HG02970 (cell line): Measurements from ENCODE around the gene PFKFB4.
"Not testable (repeated sequence)": the region's sequence is repeated elsewhere in the genome, so short reads cannot be mapped to it uniquely, and the experiment has no call there.

Experiments used
- ATAC-seq: cut with Tn5 transposase; IDR thresholded peaks from one replicate; pipeline ENCODE4 v1.9.1; 2021; ENCODE audit warnings: mild to moderate bottlenecking, moderate library complexity, moderate number of reproducible peaks; ENCODE audit not compliant: unreplicated experiment, low FRiP score

Gene PFKFB4

DNA sequence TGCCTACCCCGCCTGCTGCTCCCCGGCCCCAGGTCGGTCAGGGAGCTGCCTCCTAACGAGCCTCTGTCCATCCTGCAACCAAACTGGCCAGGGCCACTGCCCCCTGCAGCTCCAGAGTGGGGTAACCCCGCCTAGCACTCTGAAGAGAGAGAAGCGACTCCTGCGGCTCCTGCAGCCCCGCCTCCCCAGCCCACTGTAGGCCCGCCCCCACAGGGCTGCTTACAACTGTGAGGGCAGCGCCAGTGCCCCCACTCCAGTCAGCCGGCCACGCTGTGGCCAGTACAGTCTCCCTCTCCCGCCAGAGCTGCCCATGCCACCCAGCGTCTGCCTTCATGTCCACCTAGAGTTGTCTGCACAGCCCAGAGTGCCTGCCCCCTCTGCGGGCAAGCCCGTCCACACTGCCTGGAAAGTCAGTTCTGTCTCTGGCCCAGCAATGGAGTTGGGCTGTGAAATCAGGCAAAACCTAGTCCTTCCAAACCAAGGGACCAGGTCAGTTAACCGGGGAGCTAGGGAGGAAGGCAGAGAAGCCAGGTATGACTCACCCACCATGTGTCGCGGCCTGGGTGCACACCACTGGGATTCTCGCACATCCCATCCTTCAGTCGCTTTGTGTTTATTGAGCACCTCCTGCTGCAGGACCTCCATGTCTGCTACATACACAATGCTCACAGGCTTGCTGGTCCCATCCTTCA is 4.6 kb upstream of the PFKFB4 start:
- no peak for ATAC-seq

DNA sequence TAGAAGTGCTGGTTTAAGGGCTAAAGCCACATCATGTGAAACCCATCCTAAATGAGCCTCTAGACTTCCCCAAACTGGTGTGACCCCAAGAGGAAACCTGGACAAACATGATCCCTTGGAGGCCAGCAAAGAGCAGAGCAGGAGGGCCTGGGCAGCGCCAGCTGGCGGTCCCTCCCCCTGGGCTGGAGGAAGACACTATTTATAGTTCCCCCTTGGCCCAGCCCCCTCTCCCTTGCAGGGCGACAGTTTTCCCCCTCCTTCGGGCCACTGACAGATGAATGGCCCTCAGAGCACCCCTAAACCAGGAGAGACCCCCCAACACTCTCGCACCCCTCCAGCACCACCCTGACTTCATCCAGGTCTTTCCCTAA is 4.0 kb upstream of the PFKFB4 start:
- ATAC-seq = no peak

- ATAC-seq = no peak
Measured at GRCh38 chr3:48558493-48559134, 2.0 kb upstream of the PFKFB4 start.

DNA sequence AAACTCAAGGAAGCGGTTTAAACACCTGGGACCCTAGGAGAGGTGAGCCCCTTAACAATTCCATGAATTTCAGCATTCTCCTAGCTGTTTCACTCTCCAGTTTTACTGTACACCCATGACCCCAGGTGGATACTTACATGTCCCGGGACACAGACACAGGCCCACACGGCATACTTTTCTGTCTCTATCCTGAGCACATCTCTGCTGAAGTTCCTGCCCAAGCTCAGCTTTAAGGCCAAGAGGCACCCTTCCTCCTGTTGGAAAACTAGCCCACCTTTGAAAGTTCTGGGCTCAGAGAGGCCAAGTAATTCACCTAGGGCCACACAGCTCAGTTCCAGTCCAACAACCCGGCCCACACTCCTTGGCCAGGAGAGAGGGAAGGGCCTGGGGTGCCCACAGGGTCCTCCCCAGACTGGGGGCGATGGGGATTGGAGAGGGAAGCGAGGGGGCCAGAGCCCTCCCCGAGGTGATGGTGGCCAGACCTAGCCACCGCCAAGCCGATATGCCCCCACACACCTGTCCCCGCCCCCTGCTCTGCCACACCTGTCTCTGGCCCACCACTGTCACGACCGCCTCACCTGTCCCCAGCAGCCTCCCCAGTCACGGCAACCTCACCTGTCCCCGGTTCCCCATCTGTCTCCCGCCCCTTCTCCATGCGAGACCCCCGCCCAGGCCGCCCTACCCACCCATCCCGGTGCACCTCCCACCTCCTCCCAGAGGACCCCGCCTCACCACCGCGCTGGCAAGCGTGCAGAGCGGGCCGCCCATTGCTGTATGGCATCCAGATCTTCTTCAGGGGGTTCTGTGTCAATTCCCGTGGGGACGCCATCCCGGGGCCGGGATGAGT is 431 bp downstream of the PFKFB4 start:
- no peak for ATAC-seq

DNA sequence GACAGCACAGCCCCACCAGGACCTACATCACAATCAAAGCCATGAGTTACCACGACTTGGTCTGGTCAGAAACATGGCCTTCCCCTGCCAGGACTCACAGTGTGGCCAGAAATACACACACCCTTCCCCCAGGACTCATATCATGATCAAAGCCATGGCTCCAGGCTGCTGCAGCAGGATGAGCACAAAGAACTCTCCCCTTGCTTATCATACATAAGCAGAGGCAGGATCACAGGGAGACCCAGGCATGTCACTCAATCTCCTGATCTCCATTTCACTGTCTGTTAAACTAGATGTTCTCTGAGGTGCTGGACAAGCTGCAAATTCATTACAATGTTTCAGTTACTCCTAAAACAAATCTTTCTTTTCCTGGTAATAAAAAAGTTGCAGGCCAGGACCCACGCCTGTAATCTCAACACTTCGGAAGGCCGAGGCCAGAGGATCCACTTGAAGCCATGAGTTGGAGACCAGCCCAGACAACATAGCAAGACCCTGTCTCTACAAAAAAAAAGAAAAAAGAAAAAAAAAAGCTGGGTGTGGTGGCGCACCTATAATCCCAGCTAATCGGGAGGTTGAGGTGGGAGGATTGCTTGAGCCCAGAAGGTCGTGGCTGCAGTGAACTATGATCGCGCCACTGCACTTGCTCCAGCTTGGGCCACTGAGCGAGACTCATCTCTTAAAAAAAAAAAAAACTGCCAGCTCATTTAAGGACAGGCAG is 1.2 kb downstream of the PFKFB4 start:
- no peak for ATAC-seq

DNA sequence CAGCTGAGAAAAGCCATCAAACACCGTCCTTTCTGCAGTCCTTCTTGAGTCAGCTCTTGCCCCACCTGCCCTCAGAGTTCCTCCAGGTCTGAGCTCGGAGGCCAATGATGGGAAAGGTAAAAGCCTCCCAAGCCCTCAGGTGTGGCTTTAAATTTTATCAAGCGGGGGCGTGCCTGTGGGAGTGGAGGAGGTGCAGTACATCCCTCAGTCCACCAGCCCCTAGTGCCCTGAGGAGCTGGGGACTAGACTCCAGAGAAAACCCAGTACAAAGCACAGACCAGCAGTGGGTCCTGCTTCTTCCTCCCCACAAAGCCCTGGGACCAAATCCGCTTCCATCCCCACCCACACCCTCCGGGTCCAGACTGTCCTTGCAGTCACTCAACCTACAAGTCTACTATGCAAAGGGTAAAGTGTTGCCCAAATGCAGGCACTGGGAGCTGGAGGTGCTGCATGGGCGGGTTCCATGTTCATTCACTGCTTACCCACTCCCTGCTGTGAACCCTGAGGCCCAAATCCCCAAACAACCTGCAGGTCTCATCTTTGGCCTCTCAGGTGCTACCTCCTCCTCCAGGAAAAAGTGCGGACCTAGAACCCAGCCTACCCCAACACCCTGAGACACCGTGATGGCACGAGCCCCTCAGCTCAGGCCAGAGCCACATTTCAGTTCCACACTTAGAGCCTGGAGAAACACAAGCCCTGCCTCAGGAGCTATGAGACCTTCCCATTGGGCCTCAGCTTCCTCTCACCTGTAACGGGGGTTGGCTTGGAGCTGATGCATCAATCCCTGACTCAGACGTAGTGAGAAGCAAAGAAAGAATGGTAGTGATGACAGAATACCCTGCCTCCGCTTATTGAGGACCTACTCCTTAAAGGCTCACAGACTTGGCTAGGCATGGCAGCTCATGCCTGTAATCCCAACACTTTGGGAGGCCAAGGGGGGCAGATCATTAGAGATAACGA is 2.4 kb downstream of the PFKFB4 start:
- no peak for ATAC-seq

GRCh38 chr3:48553361-48553760 is 3.2 kb downstream of the PFKFB4 start:
- no peak for ATAC-seq

DNA sequence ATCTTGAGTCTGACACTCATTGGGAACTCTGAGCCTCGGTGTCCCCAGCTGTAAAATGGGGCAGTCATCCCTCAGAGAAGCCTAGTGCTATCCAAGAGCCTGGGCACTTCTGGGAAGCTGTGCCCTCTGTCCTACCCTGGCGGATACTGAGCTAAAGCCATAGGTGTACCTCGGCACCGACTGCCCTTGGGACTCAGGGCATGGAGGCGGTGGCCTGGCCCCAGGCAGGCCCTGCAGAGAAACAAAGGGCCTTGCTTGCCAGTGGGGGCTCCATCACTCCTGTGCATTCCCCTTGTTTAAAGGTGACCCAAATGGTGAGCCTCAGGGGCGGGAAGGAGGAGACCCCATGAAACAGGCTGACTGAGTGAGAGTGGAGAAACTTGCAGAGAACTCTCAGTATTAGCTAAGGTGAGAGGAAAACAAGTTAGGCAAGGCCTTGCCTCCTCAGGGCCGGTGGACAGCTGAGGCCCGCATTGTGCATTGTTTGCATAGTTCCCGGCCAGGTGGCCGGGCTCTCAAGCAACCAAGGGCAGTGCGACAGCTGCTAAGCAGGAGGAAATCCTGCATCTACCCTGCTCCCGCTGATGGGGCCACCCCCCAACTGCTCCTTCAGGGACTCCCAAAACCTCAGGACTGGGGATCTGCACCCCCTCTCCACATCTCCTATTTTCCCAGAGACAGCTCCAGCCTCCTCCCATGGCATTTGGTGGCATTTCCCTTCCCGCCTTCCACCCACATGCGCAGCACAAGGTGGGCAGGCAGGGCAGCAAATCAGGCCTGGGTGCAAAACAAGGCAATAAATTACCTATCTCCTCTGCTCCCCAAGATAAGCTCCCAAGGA is 4.3 kb downstream of the PFKFB4 start:
- no peak for ATAC-seq

DNA sequence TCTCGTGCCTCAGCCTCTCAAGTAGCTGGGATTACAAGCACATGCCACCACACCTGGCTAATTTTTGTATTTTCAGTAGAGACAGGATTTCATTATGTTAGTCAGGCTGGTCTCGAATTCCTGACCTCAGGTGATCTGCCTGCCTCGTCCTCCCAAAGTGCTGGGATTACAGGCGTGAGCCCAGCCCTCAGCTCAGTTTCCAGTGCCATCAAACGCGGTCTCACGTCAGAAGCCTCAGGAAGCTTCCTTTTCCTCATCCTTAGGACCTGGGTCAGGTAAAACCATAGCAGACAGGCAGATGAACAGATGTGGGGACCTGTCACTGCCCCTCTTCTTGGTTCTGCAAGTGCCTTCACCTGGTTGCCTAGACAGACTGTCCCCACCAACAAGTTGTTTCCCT is 5.0 kb downstream of the PFKFB4 start:
- not testable (repeated sequence) for ATAC-seq

- no peak for ATAC-seq
Measured at GRCh38 chr3:48548729-48549705, 7.6 kb downstream of the PFKFB4 start.

DNA sequence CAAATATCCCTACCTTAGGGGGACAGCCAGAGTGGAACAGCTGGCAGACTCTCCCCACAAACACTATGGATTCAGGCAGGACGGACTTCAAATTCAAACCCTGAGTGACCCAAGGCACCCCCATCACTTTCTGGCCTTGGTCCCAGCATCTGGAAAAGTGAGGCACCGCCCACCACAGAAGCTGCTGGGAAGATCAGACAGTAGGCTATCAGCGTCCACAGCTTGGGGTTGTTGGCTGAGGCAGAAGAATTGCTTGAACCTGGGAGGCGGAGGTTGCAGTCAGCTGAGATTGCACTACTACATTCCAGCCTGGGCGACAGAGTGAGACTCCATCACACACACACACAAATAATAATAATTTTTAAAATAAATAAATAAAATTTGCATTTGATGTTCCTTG is 8.5 kb downstream of the PFKFB4 start:
- no peak for ATAC-seq

DNA sequence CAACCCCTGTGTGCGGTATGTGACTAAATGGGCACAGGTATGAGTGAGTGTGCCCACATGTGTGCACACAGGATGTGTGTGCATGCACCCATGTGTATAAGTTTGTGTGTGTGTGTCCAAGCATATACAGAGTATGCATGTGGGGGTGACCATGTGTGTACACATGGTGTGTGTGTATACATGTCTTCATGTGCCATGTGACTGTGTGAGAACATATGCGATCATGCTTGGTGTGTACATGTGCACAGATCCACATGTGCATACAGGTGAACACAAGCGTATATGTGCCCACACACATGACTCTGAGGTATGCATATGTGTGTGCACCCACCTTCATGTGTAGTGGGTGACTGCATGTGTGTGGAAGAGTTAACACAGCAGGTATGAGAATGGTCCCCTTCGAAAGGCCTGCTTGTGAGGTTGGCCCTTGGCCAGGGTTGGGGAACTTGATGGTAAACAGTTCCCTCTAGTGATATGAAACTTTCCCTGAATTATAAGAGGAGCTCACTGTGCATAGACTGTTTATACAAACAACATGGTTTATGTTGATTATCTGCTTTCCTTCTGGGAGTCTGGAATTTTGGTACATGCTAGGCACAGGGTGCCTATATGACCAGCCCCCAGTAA is 10.3 kb downstream of the PFKFB4 start:
- no peak for ATAC-seq

GRCh38 chr3:48544141-48544540 is 12.5 kb downstream of the PFKFB4 start:
- ATAC-seq = no peak

GRCh38 chr3:48543271-48543866 is 13.2 kb downstream of the PFKFB4 start:
- no peak for ATAC-seq

GRCh38 chr3:48538451-48538850 is 18.2 kb downstream of the PFKFB4 start:
- no peak for ATAC-seq

- no peak for ATAC-seq
Measured at GRCh38 chr3:48536785-48537184, 19.8 kb downstream of the PFKFB4 start.

GRCh38 chr3:48536116-48536515 is 20.5 kb downstream of the PFKFB4 start:
- no peak for ATAC-seq
